AG10803 (cell line): Measurements from ENCODE around the gene MCHR2.

Experiments used
- DNase-seq: peaks from one replicate; pipeline ENCODE4 v3.0.0; 2010; ENCODE audit warnings: low read depth
- H3K4me3 ChIP-seq: 2 replicates; pipeline ENCODE4 v1.5.1; 2011; ENCODE audit warnings: mild to moderate bottlenecking, low read length, control low read depth
- TF ChIP-seq, protein P1 (sequence below): conservative IDR thresholded peaks from 2 replicates; pipeline ENCODE4 v1.5.1; 2011; ENCODE audit warnings: mild to moderate bottlenecking, low read length, control low read depth, inconsistent platforms

MCHR2 gene

DNA sequence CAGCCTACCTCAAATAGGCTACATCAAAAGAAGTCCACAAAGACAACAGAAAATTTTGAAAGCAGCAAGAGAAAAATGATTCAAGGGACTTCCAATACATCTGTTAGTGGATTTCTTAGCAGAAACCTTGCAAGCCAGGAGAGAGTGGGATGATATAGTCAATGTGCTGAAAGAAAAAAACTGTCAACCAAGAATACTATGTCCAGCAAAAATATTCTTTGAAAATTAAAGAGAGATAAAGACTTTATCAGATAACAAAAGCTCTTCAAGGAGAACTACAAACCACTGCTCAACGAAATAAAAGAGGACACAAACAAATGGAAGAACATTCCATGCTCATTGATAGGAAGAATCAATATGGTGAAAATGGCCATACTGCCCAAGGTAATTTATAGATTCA, 34.0 kb downstream of the MCHR2 start:
- TF ChIP-seq, protein P1, sequence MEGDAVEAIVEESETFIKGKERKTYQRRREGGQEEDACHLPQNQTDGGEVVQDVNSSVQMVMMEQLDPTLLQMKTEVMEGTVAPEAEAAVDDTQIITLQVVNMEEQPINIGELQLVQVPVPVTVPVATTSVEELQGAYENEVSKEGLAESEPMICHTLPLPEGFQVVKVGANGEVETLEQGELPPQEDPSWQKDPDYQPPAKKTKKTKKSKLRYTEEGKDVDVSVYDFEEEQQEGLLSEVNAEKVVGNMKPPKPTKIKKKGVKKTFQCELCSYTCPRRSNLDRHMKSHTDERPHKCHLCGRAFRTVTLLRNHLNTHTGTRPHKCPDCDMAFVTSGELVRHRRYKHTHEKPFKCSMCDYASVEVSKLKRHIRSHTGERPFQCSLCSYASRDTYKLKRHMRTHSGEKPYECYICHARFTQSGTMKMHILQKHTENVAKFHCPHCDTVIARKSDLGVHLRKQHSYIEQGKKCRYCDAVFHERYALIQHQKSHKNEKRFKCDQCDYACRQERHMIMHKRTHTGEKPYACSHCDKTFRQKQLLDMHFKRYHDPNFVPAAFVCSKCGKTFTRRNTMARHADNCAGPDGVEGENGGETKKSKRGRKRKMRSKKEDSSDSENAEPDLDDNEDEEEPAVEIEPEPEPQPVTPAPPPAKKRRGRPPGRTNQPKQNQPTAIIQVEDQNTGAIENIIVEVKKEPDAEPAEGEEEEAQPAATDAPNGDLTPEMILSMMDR, result no peak
- no peak overlapping the region for H3K4me3 ChIP-seq
- no peak for DNase-seq

DNA sequence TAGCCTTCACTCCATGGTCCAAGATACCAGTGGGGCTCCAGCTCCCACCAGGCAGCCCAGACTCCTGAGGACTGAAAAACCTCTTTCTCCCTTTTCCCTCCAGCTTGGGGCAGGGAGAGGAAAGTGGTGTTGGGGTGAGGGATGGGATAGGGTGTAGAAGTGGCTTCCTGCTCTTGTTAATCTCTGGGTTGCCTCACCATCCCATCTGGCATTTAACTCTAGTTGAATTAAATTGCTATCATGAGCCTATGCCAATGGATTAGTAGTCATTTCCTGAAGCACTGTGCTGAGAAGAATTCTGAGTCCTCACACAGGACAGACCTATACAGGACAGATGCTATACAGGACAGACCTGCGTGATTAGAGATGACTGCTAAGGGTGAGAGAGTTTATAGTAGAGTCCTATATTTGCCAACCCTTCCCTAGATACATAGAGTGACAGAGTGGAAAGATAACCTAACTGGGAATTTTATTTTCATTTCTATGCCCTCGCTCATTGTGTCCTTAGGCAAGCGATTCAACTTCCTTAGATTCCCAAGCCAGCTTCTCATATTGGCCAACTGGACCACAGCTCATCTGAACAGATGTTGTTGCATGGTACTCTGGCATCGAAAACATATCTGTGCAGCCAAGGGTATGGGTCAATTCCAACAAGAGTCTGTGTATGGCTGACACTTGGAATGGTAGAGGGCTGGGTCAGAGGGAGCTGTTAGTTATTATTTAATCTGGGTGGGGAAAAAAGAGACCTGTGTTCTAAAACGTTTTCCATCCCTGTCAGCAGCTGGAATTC, 42.8 kb downstream of the MCHR2 start:
- TF ChIP-seq, protein P1, result no peak
- DNase-seq, result peak; percentile 49
- no peak overlapping the region for H3K4me3 ChIP-seq

DNA sequence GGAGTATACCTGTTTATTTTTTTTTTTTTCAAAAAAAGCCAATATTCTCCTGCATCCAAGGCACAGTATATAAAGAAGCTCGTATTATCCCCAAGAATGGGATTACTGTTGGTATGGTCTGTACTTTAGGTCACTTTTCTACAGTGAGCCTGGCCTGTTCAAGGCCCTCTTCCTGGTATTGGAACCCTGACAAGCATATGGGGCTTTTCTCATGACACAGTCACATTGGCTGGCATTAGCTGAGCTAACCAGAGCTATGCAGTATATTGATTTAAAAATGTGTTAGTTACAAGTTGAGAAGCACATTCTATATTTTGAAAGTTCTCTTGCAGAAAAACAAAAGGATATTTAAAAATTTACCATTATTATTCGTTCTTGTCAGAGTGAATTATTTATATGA, 48.0 kb downstream of the MCHR2 start:
- DNase-seq, result no peak
- TF ChIP-seq, protein P1, result no peak

DNA sequence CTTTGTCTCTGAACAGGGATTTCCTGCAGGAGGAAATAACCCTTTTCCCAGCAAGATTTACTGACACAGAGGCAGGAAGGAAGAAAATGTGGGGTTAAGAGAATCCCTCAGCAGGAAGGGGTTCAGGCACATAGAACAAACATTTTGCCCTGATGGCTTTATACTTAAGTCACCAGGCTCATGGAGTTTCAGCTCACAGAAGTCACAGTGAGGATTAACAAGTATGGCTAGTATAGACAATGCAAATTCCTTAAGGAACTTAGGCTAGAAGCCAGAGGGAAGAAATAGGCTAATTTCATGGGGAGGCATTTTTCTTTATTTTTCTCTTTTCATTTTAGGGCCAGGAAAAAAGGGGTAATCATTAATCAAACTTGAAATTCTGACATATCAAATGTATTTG, 50.2 kb downstream of the MCHR2 start:
- DNase-seq, result no peak
- TF ChIP-seq, protein P1, result no peak

More for the DNA sequence above, 48.0 kb downstream of the MCHR2 start:
- H3K4me3 ChIP-seq, result no peak overlapping the region

DNA sequence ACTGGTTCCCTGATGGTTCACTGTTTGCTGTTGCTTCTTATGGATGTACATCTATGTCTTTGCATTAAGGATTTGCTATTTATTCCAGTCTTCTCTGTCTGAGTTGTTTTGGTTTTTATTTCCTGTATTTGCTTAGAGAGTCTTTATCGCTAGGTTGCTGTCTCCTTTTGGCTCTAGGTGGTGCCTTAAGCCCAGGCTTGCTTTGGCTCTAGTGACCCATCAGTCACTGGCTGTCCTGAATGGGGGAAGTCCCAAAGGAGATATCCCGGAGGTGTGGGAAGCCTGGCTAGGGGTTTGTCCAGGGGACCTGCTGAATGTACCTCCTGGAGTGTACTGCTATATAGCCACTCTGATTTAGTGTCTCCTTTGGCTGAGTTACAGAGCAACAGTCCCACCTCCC, 53.4 kb downstream of the MCHR2 start:
- TF ChIP-seq, protein P1, result no peak
- no peak for DNase-seq
- H3K4me3 ChIP-seq, result no peak overlapping the region

More for the DNA sequence above, 50.2 kb downstream of the MCHR2 start:
- H3K4me3 ChIP-seq, result no peak overlapping the region

DNA sequence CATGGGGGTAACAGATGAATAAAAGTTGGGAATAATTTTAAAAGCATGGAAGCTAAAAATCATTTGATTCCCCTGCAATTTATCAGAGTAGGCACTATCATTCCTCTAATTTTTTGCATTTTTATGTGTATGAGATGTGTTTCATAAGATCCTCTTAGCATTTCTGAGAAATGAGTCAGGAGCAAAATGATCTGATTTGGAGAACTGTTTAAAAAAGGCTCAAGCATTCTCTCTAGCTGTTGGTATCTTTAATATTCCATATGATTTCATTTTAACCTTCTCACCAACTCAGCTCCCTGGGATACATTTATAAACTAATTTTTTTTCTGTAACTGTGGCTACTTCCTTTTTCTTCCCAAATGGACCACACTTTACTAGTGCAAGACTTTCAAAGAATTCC, 60.9 kb downstream of the MCHR2 start:
- no peak overlapping the region for H3K4me3 ChIP-seq
- DNase-seq, result peak; percentile 89
- TF ChIP-seq, protein P1, result no peak

DNA sequence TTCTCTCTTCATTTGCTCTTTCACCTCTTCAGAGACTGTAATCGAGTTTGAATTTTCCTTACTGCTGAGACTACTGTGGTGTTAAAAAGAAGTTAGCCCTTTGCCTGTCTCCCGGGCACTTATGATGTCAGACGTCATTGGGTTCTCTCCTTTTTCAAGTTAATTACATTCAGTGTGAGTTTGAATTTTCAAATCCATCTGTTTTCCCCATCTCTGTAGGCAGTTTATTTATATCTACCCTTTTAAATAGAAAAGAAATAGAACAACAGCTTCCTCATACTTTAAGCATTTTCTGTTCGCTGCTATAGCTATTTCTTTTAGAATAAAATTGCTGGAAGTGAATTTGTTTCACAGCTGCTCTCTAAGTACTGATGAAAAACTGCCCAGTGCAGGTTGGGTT, 81.4 kb downstream of the MCHR2 start:
- no peak overlapping the region for H3K4me3 ChIP-seq
- TF ChIP-seq, protein P1, result no peak
- DNase-seq, result no peak
